Measurements from ENCODE around the gene MRGPRG.

GRCh38 chr11:3191586-3192324, 26.9 kb downstream of the MRGPRG start:
- TF ChIP-seq, protein P1, sequence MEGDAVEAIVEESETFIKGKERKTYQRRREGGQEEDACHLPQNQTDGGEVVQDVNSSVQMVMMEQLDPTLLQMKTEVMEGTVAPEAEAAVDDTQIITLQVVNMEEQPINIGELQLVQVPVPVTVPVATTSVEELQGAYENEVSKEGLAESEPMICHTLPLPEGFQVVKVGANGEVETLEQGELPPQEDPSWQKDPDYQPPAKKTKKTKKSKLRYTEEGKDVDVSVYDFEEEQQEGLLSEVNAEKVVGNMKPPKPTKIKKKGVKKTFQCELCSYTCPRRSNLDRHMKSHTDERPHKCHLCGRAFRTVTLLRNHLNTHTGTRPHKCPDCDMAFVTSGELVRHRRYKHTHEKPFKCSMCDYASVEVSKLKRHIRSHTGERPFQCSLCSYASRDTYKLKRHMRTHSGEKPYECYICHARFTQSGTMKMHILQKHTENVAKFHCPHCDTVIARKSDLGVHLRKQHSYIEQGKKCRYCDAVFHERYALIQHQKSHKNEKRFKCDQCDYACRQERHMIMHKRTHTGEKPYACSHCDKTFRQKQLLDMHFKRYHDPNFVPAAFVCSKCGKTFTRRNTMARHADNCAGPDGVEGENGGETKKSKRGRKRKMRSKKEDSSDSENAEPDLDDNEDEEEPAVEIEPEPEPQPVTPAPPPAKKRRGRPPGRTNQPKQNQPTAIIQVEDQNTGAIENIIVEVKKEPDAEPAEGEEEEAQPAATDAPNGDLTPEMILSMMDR (conservative IDR thresholded peaks at IDR 0.05 in 1 of 2, IDR thresholded peaks at IDR 0.05 in 1 of 2; ENCODE audit: low read depth in 1 of 2, low read length in 2 of 2), result no peak
- TF ChIP-seq EZH2 (IDR thresholded peaks at IDR 0.05; ENCODE audit: low read length, missing control alignments), result no peak

Measured in fibroblast of lung (primary cell).